Stomach (tissue), 4 donors: ENCODE measurements around the gene CMIP.

Experiments used
- EP300 ChIP-seq: sonication (generic); formaldehyde crosslinking; IDR thresholded peaks from one replicate; pipeline ENCODE4 v1.6.1; 2017; ENCODE audit warnings: antibody characterized with exemption
- POLR2A ChIP-seq, 4 donors: fragments of 450-650 bp; IDR thresholded peaks; one replicate each; pipeline ENCODE4 v1.6.1; 2016; ENCODE audit warnings: antibody characterized with exemption in 4 of 4, control low read depth in 2 of 4, mild to moderate bottlenecking in 1 of 4, moderate library complexity in 1 of 4
- POLR2AphosphoS5 ChIP-seq, 3 donors: sonication (generic); formaldehyde crosslinking; IDR thresholded peaks; one replicate each; pipeline ENCODE4 v1.6.1; 2016; ENCODE audit warnings: antibody characterized with exemption in 3 of 3
- TF ChIP-seq, protein P1 (sequence below), 7 experiments: fragments of 450-650 bp in 4 of 7; fragments of 200-600 bp in 3 of 7; sonication (generic) in 3 of 7; IDR thresholded peaks; one replicate each; pipeline ENCODE4 v1.5.1; 2016 to 2019; ENCODE audit warnings: antibody characterized with exemption in 7 of 7, control low read depth in 2 of 7, mild to moderate bottlenecking in 1 of 7

GRCh38 chr16:81661082-81661481 lies 216.5 kb downstream of the CMIP start:
- TF ChIP-seq, protein P1, sequence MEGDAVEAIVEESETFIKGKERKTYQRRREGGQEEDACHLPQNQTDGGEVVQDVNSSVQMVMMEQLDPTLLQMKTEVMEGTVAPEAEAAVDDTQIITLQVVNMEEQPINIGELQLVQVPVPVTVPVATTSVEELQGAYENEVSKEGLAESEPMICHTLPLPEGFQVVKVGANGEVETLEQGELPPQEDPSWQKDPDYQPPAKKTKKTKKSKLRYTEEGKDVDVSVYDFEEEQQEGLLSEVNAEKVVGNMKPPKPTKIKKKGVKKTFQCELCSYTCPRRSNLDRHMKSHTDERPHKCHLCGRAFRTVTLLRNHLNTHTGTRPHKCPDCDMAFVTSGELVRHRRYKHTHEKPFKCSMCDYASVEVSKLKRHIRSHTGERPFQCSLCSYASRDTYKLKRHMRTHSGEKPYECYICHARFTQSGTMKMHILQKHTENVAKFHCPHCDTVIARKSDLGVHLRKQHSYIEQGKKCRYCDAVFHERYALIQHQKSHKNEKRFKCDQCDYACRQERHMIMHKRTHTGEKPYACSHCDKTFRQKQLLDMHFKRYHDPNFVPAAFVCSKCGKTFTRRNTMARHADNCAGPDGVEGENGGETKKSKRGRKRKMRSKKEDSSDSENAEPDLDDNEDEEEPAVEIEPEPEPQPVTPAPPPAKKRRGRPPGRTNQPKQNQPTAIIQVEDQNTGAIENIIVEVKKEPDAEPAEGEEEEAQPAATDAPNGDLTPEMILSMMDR (IDR thresholded peaks at IDR 0.05) = no peak
- TF ChIP-seq POLR2A (IDR thresholded peaks at IDR 0.05) (no peak), POLR2AphosphoS5 (IDR thresholded peaks at IDR 0.05) (no peak), EP300 (no peak)
